Ammon's horn (tissue), 1 donor: ENCODE measurements around the gene PHYKPL.
A peak's percentile ranks its signal among the peaks of the same experiment; 100 is the strongest.

Experiments
- DNase-seq: peaks from one replicate; pipeline ENCODE4 v3.0.0-alpha.2; 2016; ENCODE audit warnings: low spot score

Gene PHYKPL

GRCh38 chr5:178232124-178232919 lies at the start of gene PHYKPL:
Gene PHYKPL (minus strand): TSS chr5:178232802. CDS start chr5:178232550, 252 bp downstream.
- DNase-seq: peak; percentile 74

GRCh38 chr5:178282391-178282790 lies 49.8 kb upstream of the PHYKPL start:
- no peak for DNase-seq

GRCh38 chr5:178281331-178281730 lies 48.7 kb upstream of the PHYKPL start:
- no peak for DNase-seq

- no peak for DNase-seq
Observed at GRCh38 chr5:178280631-178281030, 48.0 kb upstream of the PHYKPL start.

GRCh38 chr5:178279723-178280438 lies 47.3 kb upstream of the PHYKPL start:
- DNase-seq: peak; percentile 94

- DNase-seq: no peak
Observed at GRCh38 chr5:178279026-178279722, 46.6 kb upstream of the PHYKPL start.

GRCh38 chr5:178278358-178279023 lies 45.9 kb upstream of the PHYKPL start:
- DNase-seq: no peak

GRCh38 chr5:178277866-178278265 lies 45.3 kb upstream of the PHYKPL start:
- no peak for DNase-seq

- DNase-seq: no peak
Observed at GRCh38 chr5:178277346-178277745, 44.7 kb upstream of the PHYKPL start.

GRCh38 chr5:178274781-178275537 lies 42.4 kb upstream of the PHYKPL start:
- DNase-seq: no peak

- DNase-seq: no peak
Observed at GRCh38 chr5:178273665-178274541, 41.3 kb upstream of the PHYKPL start.

GRCh38 chr5:178273041-178273440 lies 40.4 kb upstream of the PHYKPL start:
- no peak for DNase-seq

- no peak for DNase-seq
Observed at GRCh38 chr5:178272591-178272990, 40.0 kb upstream of the PHYKPL start.

- no peak for DNase-seq
Observed at GRCh38 chr5:178271726-178272479, 39.3 kb upstream of the PHYKPL start.

GRCh38 chr5:178271231-178271630 lies 38.6 kb upstream of the PHYKPL start:
- no peak for DNase-seq

GRCh38 chr5:178269499-178269898 lies 36.9 kb upstream of the PHYKPL start:
- DNase-seq: no peak

GRCh38 chr5:178267876-178268275 lies 35.3 kb upstream of the PHYKPL start:
- no peak for DNase-seq

GRCh38 chr5:178267245-178267644 lies 34.6 kb upstream of the PHYKPL start:
- no peak for DNase-seq

GRCh38 chr5:178266581-178266980 lies 34.0 kb upstream of the PHYKPL start:
- DNase-seq: no peak

- DNase-seq: no peak
Observed at GRCh38 chr5:178265746-178266145, 33.1 kb upstream of the PHYKPL start.
